GM12875 (cell line): ENCODE results near the gene ENDOG.

Experiments
- H3K4me3 ChIP-seq: one replicate; pipeline ENCODE4 v1.5.1; 2011; ENCODE audit warnings: low read depth, low read length, control low read depth
- CTCF ChIP-seq: IDR thresholded peaks from 2 replicates; pipeline ENCODE4 v1.5.1; 2011; ENCODE audit warnings: low read depth, mild to moderate bottlenecking, control low read depth, inconsistent platforms, low read length, moderate library complexity, borderline replicate concordance; ENCODE audit not compliant: insufficient read depth

ENDOG gene

GRCh38 chr9:128802482-128802881 is 15.8 kb upstream of the ENDOG start:
- no peak overlapping the region for H3K4me3 ChIP-seq
- TF ChIP-seq CTCF = no peak

DNA sequence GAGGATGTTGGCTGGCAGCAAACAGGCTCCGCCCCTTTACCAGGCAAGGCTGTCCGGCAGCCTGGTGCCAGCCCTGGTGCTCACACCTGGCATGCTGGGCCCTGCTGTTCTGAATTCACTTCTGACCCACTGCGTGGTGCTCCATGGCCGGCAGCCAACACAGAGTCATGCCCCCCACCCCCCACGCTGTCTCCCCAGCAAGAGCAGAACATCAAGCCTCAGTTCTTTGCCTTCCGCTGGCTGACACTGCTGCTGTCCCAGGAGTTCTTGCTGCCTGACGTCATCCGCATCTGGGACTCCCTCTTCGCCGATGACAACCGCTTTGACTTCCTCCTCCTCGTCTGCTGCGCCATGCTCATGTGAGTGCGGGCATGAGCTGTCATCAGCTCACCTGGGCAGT is 12.6 kb upstream of the ENDOG start:
- TF ChIP-seq CTCF = no peak
- H3K4me3 ChIP-seq = no peak overlapping the region

GRCh38 chr9:128807827-128808226 is 10.5 kb upstream of the ENDOG start:
- TF ChIP-seq CTCF = no peak
- no peak overlapping the region for H3K4me3 ChIP-seq

GRCh38 chr9:128808543-128808942 is 9.8 kb upstream of the ENDOG start:
- no peak for TF ChIP-seq CTCF

DNA sequence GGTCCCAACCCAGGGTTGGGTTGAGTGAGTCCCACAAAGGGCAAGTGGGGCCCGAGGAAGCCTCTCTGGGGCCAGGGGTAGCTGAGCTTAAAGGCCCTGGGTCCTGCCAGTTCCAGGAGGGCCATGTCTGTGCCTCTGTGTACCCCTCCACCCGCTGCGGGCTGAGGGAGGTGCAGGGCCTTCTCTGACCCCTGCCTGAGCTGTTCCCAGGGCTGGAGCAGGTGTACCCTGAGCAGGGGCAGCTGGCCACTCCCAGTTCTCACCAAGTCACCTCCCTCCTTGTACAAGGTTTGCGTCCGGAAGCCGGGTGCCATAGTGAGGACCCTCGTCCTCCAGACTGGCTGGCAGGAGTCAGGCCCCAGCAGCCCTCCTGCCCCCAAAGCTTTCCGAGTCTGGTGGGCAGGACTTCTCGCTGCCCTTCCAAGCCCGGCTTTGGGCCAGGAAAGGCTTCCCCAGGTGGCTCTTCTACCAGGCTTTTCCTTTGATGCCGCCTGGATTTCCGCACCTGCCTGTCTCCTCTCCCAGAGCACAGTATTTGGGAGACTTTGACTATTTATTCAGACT is 9.2 kb upstream of the ENDOG start:
- no peak for TF ChIP-seq CTCF
- no peak overlapping the region for H3K4me3 ChIP-seq

More at GRCh38 chr9:128808543-128808942, 9.8 kb upstream of the ENDOG start:
- no peak overlapping the region for H3K4me3 ChIP-seq

DNA sequence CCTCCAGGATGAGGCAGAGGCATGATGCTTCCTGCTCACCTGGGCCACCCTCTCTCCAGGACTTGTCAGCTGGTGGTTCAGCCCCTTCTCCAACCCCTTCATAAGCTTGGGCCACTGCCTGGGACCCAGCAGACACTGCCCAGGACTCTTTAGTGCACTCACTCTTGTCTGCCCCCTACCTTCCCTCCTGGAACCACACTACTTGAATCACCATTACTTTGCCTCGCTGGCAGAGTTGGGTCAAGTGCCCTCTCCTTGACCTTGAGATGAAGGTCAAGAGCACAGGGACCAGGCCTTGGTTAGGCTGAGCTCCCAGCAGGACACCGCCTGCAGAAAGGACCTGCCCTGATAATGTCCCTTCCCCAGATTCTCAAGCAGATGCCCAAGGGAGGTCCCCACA is 8.5 kb upstream of the ENDOG start:
- TF ChIP-seq CTCF = no peak
- H3K4me3 ChIP-seq = no peak overlapping the region

- H3K4me3 ChIP-seq = no peak overlapping the region
- TF ChIP-seq CTCF = no peak
These were observed 7.4 kb upstream of the ENDOG start for GRCh38 chr9:128810873-128811272.
